Measurements from ENCODE around the gene CACNB2. TPM values are rescaled to one million over a fixed set of nuclear protein-coding genes. Genes with fewer than 3 reads are reported as not detected.

Gene CACNB2
- total RNA-seq, 2 donors from 2014 or later = 1.9 to 4.6 TPM

DNA sequence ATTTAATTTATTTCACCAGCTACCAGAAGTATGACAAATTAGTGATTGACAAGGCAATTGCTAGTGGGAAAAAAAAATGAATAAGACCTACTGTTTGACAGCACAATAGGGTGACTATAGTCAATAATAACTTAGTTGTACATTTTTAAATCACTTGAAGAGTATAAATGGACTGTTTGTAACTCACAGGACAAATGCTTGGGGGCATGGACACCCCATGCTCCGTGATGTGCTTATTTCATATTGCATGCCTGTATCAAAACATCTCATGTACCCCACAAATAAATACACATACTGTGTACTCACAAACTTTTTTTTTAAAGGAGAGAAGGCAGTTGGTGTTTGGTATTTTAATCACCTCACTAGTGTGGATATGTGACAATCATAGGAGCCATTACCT is 181.1 kb downstream of the CACNB2 start:
- no peaks in the 10 kb centered on the region for H3K36me3 Mint-ChIP-seq (ENCODE audit: low read depth)
- TF ChIP-seq CTCF (conservative IDR thresholded peaks at IDR 0.05) = no peak
- Histone ChIP-seq H3K27ac (ENCODE audit: low read depth, low read length) (no peak overlapping the region), H3K4me3 (ENCODE audit: low read length) (no peak overlapping the region), H3K27me3 (ENCODE audit: control insufficient read depth, insufficient read depth, low read length, poor library complexity, severe bottlenecking) (no peaks in the 10 kb centered on the region), H3K36me3 (ENCODE audit: control insufficient read depth, insufficient read depth, low read length) (no peaks in the 10 kb centered on the region), H3K9ac (ENCODE audit: extremely low read depth, low read length, poor library complexity, severe bottlenecking) (no peak overlapping the region), H3K9me3 (ENCODE audit: control insufficient read depth, low read length) (no peaks in the 10 kb centered on the region), H3K4me1 (ENCODE audit: control insufficient read depth, insufficient read depth, low read length) (no peaks in the 10 kb centered on the region)
- no peak for DNase-seq
- no peaks in the 10 kb centered on the region for H3K27me3 Mint-ChIP-seq (ENCODE audit: insufficient read depth)
- H3K4me3 Mint-ChIP-seq = no peak overlapping the region
- no peaks in the 10 kb centered on the region for H3K4me1 Mint-ChIP-seq
- H3K27ac Mint-ChIP-seq = no peak overlapping the region
- WGBS, 2 experiments (ENCODE audit: insufficient coverage in 1 of 2, insufficient read length in 1 of 2) = 100% methylated on average over 1 of the region's 1 CpG; no CpG with 5 or more reads in 1 of the 2 experiments
- H3K9me3 Mint-ChIP-seq = no peaks in the 10 kb centered on the region

GRCh38 chr10:18323916-18324315 is 183.7 kb downstream of the CACNB2 start:
- Histone ChIP-seq H3K27me3 (ENCODE audit: control insufficient read depth, insufficient read depth, low read length, poor library complexity, severe bottlenecking) (no peaks in the 10 kb centered on the region), H3K9ac (ENCODE audit: extremely low read depth, low read length, poor library complexity, severe bottlenecking) (no peak overlapping the region), H3K27ac (ENCODE audit: low read depth, low read length) (no peak overlapping the region), H3K4me3 (ENCODE audit: low read length) (no peak overlapping the region), H3K9me3 (ENCODE audit: control insufficient read depth, low read length) (no peaks in the 10 kb centered on the region), H3K36me3 (ENCODE audit: control insufficient read depth, insufficient read depth, low read length) (no peaks in the 10 kb centered on the region), H3K4me1 (ENCODE audit: control insufficient read depth, insufficient read depth, low read length) (no peaks in the 10 kb centered on the region)
- Mint-ChIP-seq H3K36me3 (ENCODE audit: low read depth) (no peaks in the 10 kb centered on the region), H3K4me1 (no peaks in the 10 kb centered on the region), H3K27ac (no peak overlapping the region), H3K4me3 (no peak overlapping the region), H3K27me3 (ENCODE audit: insufficient read depth) (no peaks in the 10 kb centered on the region), H3K9me3 (no peaks in the 10 kb centered on the region)
- WGBS, 2 experiments (ENCODE audit: insufficient coverage in 1 of 2, insufficient read length in 1 of 2) = 94% methylated on average over 2 of the region's 2 CpGs; no CpG with 5 or more reads in 1 of the 2 experiments
- TF ChIP-seq CTCF (conservative IDR thresholded peaks at IDR 0.05) = no peak
- no peak for DNase-seq

DNA sequence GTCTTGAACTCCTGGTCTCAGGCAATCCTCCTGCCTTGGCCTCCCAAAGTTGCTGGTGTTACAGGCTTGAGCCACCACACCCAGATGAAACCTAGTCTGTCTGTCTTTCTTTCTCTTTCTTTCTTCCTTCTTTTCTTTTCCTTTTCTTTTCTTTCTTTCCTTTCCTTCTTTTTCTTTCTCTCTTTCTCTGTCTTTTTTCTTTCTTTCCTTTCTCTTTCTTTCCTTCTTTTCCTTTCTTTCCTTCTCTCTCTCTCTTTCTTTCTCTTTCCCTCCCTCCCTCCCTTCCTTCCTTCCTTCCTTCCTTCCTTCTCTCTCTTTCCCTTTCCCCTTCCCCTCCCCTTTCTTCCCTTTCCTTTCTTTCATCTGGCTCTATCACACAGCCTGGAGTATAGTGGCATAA is 185.2 kb downstream of the CACNB2 start:
- DNase-seq = no peak
- H3K27ac Mint-ChIP-seq = no peak overlapping the region

More for the DNA sequence above, 185.2 kb downstream of the CACNB2 start:
- Mint-ChIP-seq H3K27me3 (ENCODE audit: insufficient read depth) (no peaks in the 10 kb centered on the region), H3K36me3 (ENCODE audit: low read depth) (no peaks in the 10 kb centered on the region), H3K9me3 (no peaks in the 10 kb centered on the region), H3K4me3 (no peak overlapping the region), H3K4me1 (no peaks in the 10 kb centered on the region)
- H3K27me3 ChIP-seq (ENCODE audit: control insufficient read depth, insufficient read depth, low read length, poor library complexity, severe bottlenecking) = no peaks in the 10 kb centered on the region
- H3K9me3 ChIP-seq (ENCODE audit: control insufficient read depth, low read length) = no peaks in the 10 kb centered on the region
- no peak overlapping the region for H3K9ac ChIP-seq (ENCODE audit: extremely low read depth, low read length, poor library complexity, severe bottlenecking)
- H3K36me3 ChIP-seq (ENCODE audit: control insufficient read depth, insufficient read depth, low read length) = no peaks in the 10 kb centered on the region
- no peaks in the 10 kb centered on the region for H3K4me1 ChIP-seq (ENCODE audit: control insufficient read depth, insufficient read depth, low read length)
- no peak overlapping the region for H3K4me3 ChIP-seq (ENCODE audit: low read length)
- no peak overlapping the region for H3K27ac ChIP-seq (ENCODE audit: low read depth, low read length)
- no peak for TF ChIP-seq CTCF (conservative IDR thresholded peaks at IDR 0.05)

Measured in endodermal cell (in vitro differentiated cells).